HG03103 (cell line): ENCODE data around the gene UGT2A1.

Experiments
- ATAC-seq: cut with Tn5 transposase; IDR thresholded peaks from one replicate; pipeline ENCODE4 v1.9.1; 2021; ENCODE audit warnings: low read depth; ENCODE audit not compliant: unreplicated experiment

UGT2A1 gene

DNA sequence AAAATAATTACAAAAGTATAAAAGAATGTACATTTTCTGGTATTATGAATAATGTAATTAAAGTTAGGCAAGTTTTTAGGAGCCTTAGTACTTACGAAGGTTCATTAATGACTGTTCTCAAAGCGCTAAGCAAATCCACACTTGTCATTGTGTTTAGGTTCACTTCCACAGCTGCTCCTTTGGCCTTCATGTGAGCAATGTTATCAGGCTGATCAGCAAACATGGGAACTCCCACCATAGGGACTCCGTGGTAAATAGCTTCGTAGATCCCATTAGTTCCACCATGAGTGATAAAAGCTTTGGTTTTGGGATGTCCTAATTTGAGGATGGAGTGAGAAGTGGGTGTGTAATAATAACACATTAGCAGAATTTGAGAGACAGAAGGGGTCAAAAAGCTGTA is 58.7 kb downstream of the UGT2A1 start:
- no peak for ATAC-seq

DNA sequence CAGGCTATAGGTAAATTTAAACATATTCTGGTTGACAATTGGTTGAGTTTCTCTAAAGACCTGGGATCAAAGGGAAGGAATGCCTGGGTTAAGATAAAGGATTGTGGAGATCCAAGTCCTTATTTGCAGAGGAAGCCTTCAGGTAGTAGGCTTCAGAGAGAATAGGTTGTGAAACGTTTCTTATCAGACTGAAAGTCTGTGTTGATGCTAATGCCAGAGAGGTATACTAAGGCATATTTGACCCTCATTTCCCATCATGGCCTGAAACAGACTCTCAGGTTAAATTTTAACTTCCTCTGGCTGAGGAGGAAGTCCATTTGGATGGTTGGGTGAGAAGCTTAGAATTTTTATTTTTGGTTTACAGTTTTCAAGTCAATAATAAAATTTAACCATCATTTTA is 61.7 kb downstream of the UGT2A1 start:
- no peak for ATAC-seq

GRCh38 chr4:69589884-69590283 is 63.2 kb downstream of the UGT2A1 start:
- no peak for ATAC-seq

- ATAC-seq, result no peak
These were observed 68.9 kb downstream of the UGT2A1 start for GRCh38 chr4:69584135-69584534.

DNA sequence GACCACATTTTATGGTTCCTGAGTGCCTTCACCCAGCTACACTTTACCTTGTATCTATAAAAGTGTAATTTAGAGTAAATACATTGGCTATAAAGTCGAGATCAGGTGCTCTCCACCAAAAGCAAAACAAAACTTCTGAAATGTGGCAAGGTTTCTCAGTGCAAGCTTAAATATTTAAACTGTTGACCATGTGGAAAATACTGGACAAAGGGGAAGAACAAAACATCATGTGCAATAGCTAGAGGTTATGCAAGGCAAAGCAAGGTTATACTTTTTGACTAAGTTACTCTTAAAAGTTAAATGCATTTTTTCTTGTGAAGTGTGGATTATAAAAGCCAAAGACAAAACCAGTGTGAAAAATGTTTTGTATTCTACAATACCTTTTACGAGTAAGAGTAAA is 69.5 kb downstream of the UGT2A1 start:
- ATAC-seq, result no peak

DNA sequence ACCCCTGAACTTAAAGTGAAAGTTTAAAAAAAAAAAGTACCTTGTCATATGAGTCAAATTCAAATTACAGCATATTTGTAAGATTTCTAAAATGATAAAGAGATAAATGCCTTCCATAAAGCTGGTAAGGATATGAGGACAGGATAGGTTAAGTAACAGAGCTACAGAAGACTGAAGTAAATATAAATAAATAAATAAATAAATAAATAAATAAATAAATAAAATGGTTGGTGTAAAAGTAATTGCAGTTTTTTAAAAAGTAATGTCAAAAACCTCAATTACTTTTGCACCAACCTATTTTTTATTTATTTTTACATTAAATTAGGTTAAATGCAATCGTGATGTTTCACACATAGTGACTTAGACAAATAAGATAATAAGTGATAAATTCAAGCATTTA is 75.8 kb downstream of the UGT2A1 start:
- ATAC-seq, result no peak

DNA sequence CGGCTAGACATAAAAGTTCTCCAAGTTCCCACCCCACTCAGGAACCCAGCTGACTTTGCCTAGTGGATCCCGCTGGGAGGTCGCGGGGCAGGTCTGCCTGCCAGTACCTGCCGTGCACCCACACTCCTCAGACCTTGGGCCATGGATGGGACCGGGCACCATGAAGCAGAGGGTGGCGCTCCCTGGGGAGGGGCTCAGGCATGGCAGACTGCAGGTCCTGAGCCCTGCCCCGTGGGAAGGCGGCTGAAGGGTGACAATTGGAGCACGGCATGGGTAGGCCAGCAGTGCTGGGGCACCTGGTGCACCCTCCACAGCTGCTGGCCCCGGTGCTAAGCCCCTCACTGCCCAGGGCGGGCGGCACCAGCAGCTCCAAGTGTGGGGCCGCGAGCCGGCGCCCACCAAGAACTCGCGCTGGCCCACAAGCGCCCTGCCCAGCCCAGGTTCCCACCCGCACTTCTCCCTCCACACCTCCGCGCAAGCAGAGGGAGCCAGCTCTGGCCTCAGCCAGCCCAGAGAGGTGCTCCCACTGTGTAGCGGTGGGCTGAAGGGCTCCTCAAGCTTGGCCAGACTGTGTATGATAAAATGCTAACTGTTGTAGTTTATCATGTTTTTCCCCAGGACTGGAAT is 76.7 kb downstream of the UGT2A1 start:
- ATAC-seq, result no peak

GRCh38 chr4:69568787-69569186 is 84.3 kb downstream of the UGT2A1 start:
- ATAC-seq, result no peak

- no peak for ATAC-seq
These were observed 89.6 kb downstream of the UGT2A1 start for GRCh38 chr4:69563424-69563823.

- ATAC-seq, result no peak
These were observed 103.4 kb downstream of the UGT2A1 start for GRCh38 chr4:69549651-69550050.

DNA sequence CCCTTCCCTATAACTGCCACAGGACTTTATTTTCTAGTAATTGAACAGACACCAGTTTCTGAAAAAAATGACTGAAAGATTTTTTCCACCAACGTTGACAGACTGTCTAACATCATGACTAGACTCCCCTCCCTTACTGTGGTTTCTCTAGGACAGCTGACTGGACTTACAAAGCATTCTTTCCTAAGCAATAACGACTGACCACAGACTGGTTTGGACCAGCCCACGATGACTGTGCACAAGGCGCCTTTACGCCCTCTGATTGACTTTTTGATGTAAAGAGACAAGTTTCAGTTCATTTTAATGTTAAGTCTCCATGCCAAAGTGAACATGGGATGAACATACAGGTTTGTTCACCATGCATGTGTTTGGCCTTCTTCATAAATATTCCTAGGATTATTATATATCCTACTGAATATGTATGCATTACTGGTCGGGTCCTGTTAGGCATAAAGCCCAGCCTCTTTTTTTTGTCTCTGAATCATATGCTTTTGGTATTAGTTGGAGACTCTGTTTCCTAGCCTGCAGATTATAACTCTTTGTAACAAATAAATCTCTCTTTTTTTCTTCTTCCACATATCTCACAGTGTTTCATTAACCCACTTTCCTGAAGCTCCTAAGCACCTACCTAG is 106.8 kb downstream of the UGT2A1 start:
- no peak for ATAC-seq
